ENCODE measurements around the gene MBNL2. TPM values are rescaled to one million over a fixed set of nuclear protein-coding genes. Genes with fewer than 3 reads are reported as not detected.

MBNL2 gene
- total and polyA plus RNA-seq, 2 of the 13 experiments (the other 11 are each of a cell fraction or from before 2014, with no cell fraction given), result 30.8 to 59.0 TPM

DNA sequence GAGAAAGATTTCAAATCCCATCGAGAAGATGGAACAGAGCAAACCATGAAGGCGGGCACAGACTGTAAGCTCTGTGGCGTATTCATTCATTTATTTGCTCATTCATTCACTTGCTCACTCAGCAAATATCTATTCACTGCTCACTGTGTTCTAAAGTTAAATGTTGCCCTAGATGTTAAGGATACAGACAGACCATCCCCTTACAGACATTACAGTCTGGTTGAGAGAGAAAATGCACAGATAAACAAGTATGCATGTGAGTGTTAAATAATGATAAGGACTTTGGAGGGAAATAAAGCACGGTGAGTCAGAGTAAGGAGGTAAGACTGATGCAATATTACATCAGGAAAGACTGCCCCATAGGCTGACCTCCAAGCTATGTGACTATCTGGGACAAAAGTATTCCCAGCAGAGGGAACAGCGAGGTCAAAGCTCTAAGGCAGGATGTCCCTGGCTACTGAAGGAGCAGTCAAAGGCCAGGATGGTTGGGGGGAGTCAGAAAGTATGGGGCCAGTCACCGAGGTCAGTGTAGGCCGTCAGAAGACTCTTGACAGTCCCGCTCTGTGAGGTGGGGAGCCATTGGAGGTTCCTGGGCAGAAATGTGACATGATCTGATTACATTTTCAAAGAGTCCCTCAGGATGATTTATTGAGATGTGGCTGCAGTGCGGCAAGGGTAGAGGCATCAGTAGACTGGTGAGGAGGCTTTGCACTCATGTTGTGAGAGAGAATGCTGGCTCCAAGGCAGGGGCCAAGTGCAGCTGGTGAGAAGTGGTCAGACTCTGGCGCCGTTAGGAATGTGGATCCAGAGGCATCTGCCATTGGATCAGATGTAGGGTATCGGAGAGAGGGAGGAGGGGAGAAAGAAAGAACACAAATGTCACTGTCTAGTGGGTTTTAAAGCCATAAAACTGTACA is 37.9 kb downstream of the MBNL2 start (continued):
- TF ChIP-seq YEATS2 (CRISPR knock-in tag; IDR thresholded peaks at IDR 0.05; ENCODE audit: borderline replicate concordance) (peak; percentile 48; the same call in 1 of the 2 replicates), ZNF24 (IDR thresholded peaks at IDR 0.05) (peak; percentile 73; the same call in 1 of the 2 replicates), TAF1 (CRISPR knock-in tag; IDR thresholded peaks at IDR 0.05) (peak; percentile 24; the same call in 1 of the 2 replicates), HDAC2 (CRISPR knock-in tag; IDR thresholded peaks at IDR 0.05) (peak; percentile 49; the same call in 1 of the 2 replicates), GATAD1 (CRISPR knock-in tag; IDR thresholded peaks at IDR 0.05) (0 out of 2 replicates have a peak, but pooled peaks have one; percentile 17), HMG20B (CRISPR knock-in tag; conservative IDR thresholded peaks at IDR 0.05) (0 out of 2 replicates have a peak, but pooled peaks have one; percentile 9), MAFK (conservative IDR thresholded peaks at IDR 0.05 in 1 of 2, IDR thresholded peaks at IDR 0.05 in 1 of 2; ENCODE audit: low read length in 2 of 2) (peak; percentile 75 to 78), SOX13 (IDR thresholded peaks at IDR 0.05) (no peak), SOX13 (CRISPR knock-in tag; conservative IDR thresholded peaks at IDR 0.05 in 1 of 2, IDR thresholded peaks at IDR 0.05 in 1 of 2) (peak in 1 of 2 experiments; percentile 52; a peak in 2 of 4 replicates), NR2F6 (IDR thresholded peaks at IDR 0.05) (peak; percentile 84), NR2F6 (CRISPR knock-in tag; IDR thresholded peaks at IDR 0.05) (peak; percentile 91), RFX3 (CRISPR knock-in tag; IDR thresholded peaks at IDR 0.05) (no peak), ZMYM2 (CRISPR knock-in tag; IDR thresholded peaks at IDR 0.05) (no peak), CREM (IDR thresholded peaks at IDR 0.05) (peak; percentile 52; the same call in 1 of the 2 replicates), CREM (CRISPR knock-in tag; IDR thresholded peaks at IDR 0.05) (no peak)
- TF ChIP-seq, protein P1, sequence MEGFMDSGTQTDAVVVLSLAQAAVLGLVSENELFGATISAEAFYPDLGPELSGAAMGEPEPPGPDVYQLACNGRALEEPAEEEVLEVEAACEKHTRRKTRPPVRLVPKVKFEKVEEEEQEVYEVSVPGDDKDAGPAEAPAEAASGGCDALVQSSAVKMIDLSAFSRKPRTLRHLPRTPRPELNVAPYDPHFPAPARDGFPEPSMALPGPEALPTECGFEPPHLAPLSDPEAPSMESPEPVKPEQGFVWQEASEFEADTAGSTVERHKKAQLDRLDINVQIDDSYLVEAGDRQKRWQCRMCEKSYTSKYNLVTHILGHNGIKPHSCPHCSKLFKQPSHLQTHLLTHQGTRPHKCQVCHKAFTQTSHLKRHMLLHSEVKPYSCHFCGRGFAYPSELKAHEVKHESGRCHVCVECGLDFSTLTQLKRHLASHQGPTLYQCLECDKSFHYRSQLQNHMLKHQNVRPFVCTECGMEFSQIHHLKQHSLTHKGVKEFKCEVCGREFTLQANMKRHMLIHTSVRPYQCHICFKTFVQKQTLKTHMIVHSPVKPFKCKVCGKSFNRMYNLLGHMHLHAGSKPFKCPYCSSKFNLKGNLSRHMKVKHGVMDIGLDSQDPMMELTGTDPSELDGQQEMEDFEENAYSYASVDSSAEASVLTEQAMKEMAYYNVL (CRISPR knock-in tag; IDR thresholded peaks at IDR 0.05; ENCODE audit: borderline replicate concordance), result peak; percentile 43; the same call in 1 of the 2 replicates
- TF ChIP-seq, protein P2, sequence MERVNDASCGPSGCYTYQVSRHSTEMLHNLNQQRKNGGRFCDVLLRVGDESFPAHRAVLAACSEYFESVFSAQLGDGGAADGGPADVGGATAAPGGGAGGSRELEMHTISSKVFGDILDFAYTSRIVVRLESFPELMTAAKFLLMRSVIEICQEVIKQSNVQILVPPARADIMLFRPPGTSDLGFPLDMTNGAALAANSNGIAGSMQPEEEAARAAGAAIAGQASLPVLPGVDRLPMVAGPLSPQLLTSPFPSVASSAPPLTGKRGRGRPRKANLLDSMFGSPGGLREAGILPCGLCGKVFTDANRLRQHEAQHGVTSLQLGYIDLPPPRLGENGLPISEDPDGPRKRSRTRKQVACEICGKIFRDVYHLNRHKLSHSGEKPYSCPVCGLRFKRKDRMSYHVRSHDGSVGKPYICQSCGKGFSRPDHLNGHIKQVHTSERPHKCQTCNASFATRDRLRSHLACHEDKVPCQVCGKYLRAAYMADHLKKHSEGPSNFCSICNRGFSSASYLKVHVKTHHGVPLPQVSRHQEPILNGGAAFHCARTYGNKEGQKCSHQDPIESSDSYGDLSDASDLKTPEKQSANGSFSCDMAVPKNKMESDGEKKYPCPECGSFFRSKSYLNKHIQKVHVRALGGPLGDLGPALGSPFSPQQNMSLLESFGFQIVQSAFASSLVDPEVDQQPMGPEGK (CRISPR knock-in tag; IDR thresholded peaks at IDR 0.05), result peak; percentile 40; the same call in 1 of the 2 replicates
- TF ChIP-seq, protein P3, sequence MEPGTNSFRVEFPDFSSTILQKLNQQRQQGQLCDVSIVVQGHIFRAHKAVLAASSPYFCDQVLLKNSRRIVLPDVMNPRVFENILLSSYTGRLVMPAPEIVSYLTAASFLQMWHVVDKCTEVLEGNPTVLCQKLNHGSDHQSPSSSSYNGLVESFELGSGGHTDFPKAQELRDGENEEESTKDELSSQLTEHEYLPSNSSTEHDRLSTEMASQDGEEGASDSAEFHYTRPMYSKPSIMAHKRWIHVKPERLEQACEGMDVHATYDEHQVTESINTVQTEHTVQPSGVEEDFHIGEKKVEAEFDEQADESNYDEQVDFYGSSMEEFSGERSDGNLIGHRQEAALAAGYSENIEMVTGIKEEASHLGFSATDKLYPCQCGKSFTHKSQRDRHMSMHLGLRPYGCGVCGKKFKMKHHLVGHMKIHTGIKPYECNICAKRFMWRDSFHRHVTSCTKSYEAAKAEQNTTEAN (CRISPR knock-in tag; conservative IDR thresholded peaks at IDR 0.05), result peak; percentile 60; the same call in 1 of the 2 replicates
- TF ChIP-seq, protein P4, sequence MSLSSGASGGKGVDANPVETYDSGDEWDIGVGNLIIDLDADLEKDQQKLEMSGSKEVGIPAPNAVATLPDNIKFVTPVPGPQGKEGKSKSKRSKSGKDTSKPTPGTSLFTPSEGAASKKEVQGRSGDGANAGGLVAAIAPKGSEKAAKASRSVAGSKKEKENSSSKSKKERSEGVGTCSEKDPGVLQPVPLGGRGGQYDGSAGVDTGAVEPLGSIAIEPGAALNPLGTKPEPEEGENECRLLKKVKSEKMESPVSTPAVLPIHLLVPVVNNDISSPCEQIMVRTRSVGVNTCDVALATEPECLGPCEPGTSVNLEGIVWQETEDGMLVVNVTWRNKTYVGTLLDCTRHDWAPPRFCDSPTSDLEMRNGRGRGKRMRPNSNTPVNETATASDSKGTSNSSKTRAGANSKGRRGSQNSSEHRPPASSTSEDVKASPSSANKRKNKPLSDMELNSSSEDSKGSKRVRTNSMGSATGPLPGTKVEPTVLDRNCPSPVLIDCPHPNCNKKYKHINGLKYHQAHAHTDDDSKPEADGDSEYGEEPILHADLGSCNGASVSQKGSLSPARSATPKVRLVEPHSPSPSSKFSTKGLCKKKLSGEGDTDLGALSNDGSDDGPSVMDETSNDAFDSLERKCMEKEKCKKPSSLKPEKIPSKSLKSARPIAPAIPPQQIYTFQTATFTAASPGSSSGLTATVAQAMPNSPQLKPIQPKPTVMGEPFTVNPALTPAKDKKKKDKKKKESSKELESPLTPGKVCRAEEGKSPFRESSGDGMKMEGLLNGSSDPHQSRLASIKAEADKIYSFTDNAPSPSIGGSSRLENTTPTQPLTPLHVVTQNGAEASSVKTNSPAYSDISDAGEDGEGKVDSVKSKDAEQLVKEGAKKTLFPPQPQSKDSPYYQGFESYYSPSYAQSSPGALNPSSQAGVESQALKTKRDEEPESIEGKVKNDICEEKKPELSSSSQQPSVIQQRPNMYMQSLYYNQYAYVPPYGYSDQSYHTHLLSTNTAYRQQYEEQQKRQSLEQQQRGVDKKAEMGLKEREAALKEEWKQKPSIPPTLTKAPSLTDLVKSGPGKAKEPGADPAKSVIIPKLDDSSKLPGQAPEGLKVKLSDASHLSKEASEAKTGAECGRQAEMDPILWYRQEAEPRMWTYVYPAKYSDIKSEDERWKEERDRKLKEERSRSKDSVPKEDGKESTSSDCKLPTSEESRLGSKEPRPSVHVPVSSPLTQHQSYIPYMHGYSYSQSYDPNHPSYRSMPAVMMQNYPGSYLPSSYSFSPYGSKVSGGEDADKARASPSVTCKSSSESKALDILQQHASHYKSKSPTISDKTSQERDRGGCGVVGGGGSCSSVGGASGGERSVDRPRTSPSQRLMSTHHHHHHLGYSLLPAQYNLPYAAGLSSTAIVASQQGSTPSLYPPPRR (CRISPR knock-in tag; IDR thresholded peaks at IDR 0.05; ENCODE audit: borderline replicate concordance), result no peak
